Natural killer cell (primary cell): ENCODE data around the gene SLC30A2. TPM values are rescaled to one million over a fixed set of nuclear protein-coding genes. Genes with fewer than 3 reads are reported as not detected.

ENCODE experiments used
- ATAC-seq, 3 donors: fragments of 150-1000 bp in 2 of 3; fragments of 200-7000 bp in 1 of 3; cut with Tn5 transposase; 1 replicate in 1 of 3; 2 replicates in 2 of 3; pipeline ENCODE4 v1.10.0; 2021; ENCODE audit warnings: mild to moderate bottlenecking in 2 of 3, moderate library complexity in 2 of 3
- DNase-seq, 2 donors: peaks; one replicate each; pipeline versions ENCODE4 v3.0.0 to v3.0.0-alpha.2; 2013 to 2021; ENCODE audit warnings: mixed read lengths in 1 of 2
- H3K27ac ChIP-seq: one replicate; pipeline ENCODE4 v1.5.1; 2013; ENCODE audit warnings: mild to moderate bottlenecking, low read length
- H3K27me3 ChIP-seq: one replicate; pipeline ENCODE4 v1.6.1; 2013; ENCODE audit warnings: low read length; ENCODE audit not compliant: control insufficient read depth, insufficient read depth
- H3K36me3 ChIP-seq: one replicate; pipeline ENCODE4 v1.6.1; 2013; ENCODE audit warnings: low read length; ENCODE audit not compliant: control insufficient read depth, insufficient read depth
- H3K4me1 ChIP-seq: one replicate; pipeline ENCODE4 v1.6.1; 2013; ENCODE audit warnings: low read length; ENCODE audit not compliant: control insufficient read depth, insufficient read depth
- H3K4me3 ChIP-seq: one replicate; pipeline ENCODE4 v1.5.1; 2013; ENCODE audit warnings: low read length
- H3K9me3 ChIP-seq: one replicate; pipeline ENCODE4 v1.6.1; 2013; ENCODE audit warnings: low read length; ENCODE audit not compliant: control insufficient read depth, insufficient read depth
- H3K27ac Mint-ChIP-seq, 2 donors: one replicate each; pipeline ENCODE4 v1.8.0; 2022; ENCODE audit warnings: mild to moderate bottlenecking in 2 of 2, mixed read lengths in 2 of 2, moderate library complexity in 1 of 2
- H3K27me3 Mint-ChIP-seq, 2 donors: one replicate each; pipeline ENCODE4 v1.8.0; 2022; ENCODE audit warnings: low read depth in 2 of 2, mixed read lengths in 2 of 2
- H3K36me3 Mint-ChIP-seq: one replicate; pipeline ENCODE4 v1.8.0; 2022; ENCODE audit warnings: mixed read lengths
- H3K4me1 Mint-ChIP-seq, 2 donors: one replicate each; pipeline ENCODE4 v1.8.0; 2022; ENCODE audit warnings: mixed read lengths in 2 of 2
- H3K4me3 Mint-ChIP-seq: one replicate; pipeline ENCODE4 v1.8.0; 2022; ENCODE audit warnings: mild to moderate bottlenecking, moderate library complexity, mixed read lengths
- H3K9me3 Mint-ChIP-seq, 2 donors: one replicate each; pipeline ENCODE4 v1.8.0; 2022; ENCODE audit warnings: mixed read lengths in 2 of 2
- CTCF ChIP-seq: fragments of 200-600 bp; IDR thresholded peaks from one replicate; pipeline ENCODE4 v1.8.0; 2022; ENCODE audit warnings: antibody characterized with exemption
- WGBS: methylation state at CpG from one replicate; pipeline ENCODE4 v1.1.7; 2013; ENCODE audit warnings: missing lambda C conversion rate; ENCODE audit not compliant: insufficient coverage; 5-methylcytosine and 5-hydroxymethylcytosine counted together
- intact Hi-C: fragments of 100-400 bp; cut with micrococcal nuclease; formaldehyde crosslinking; loops from one replicate; pipeline ENCODE4 v1.14.2; 2022
- total RNA-seq, 4 donors: library from RNA; stranded (reverse); fragments of 120-200 nt in 1 of 4; gene quantifications; one replicate each; pipeline versions ENCODE4 v1.2.3 to v1.2.4, GENCODE V29; 2013 to 2022

The SLC30A2 gene
- total RNA-seq, 3 donors from 2014 or later (not counting 1 experiment from before 2014, with no cell fraction given), result not detected

GRCh38 chr1:26038904-26039303 is 7.0 kb downstream of the SLC30A2 start:
- 77% methylated on average over 6 of the region's 6 CpGs for WGBS
- Mint-ChIP-seq H3K9me3 (no peaks in the 10 kb centered on the region), H3K4me3 (no peak overlapping the region), H3K27me3 (peaks cover 4 to 7% of the 10 kb centered on the region in 2 donors), H3K27ac (no peak overlapping the region), H3K4me1 (peaks cover 9 to 20% of the 10 kb centered on the region in 2 donors), H3K36me3 (no peaks in the 10 kb centered on the region)
- no peak overlapping the region for H3K27ac ChIP-seq
- TF ChIP-seq CTCF, result no peak
- peaks cover 19% of the 10 kb centered on the region for H3K4me1 ChIP-seq
- no peak for DNase-seq
- no peak for ATAC-seq
- H3K9me3 ChIP-seq, result no peaks in the 10 kb centered on the region
- intact Hi-C loops, result loop anchor here (5.0 kb wide), 1 partner anchor 108 kb away; no protein-coding TSS in a partner anchor
- H3K27me3 ChIP-seq, result peaks cover 10% of the 10 kb centered on the region
- no peaks in the 10 kb centered on the region for H3K36me3 ChIP-seq
- no peak overlapping the region for H3K4me3 ChIP-seq

GRCh38 chr1:26038477-26038876 is 7.4 kb downstream of the SLC30A2 start:
- no peak for DNase-seq
- H3K4me1 ChIP-seq, result peaks cover 19% of the 10 kb centered on the region
- intact Hi-C loops, result loop anchor here (5.0 kb wide), 1 partner anchor 109 kb away; no protein-coding TSS in a partner anchor
- 90% methylated on average over 6 of the region's 6 CpGs for WGBS
- Mint-ChIP-seq H3K27me3 (peaks cover 0 to 6% of the 10 kb centered on the region in 2 donors), H3K36me3 (no peaks in the 10 kb centered on the region), H3K9me3 (no peaks in the 10 kb centered on the region), H3K27ac (no peak overlapping the region), H3K4me3 (no peak overlapping the region), H3K4me1 (peaks cover 9 to 20% of the 10 kb centered on the region in 2 donors)
- peaks cover 8% of the 10 kb centered on the region for H3K27me3 ChIP-seq
- no peak for ATAC-seq
- no peaks in the 10 kb centered on the region for H3K9me3 ChIP-seq
- H3K4me3 ChIP-seq, result no peak overlapping the region
- no peak overlapping the region for H3K27ac ChIP-seq
- TF ChIP-seq CTCF, result no peak
- no peaks in the 10 kb centered on the region for H3K36me3 ChIP-seq

GRCh38 chr1:26037904-26038303 is 8.0 kb downstream of the SLC30A2 start:
- ATAC-seq (no peak), DNase-seq (no peak)
- H3K27ac Mint-ChIP-seq, result no peak overlapping the region
- H3K4me1 Mint-ChIP-seq, result peaks cover 9 to 20% of the 10 kb centered on the region in 2 donors
- H3K4me3 Mint-ChIP-seq, result no peak overlapping the region
- H3K27ac ChIP-seq, result no peak overlapping the region
- intact Hi-C loops, result loop anchor here (5.0 kb wide), 1 partner anchor 109 kb away; no protein-coding TSS in a partner anchor
- H3K36me3 Mint-ChIP-seq, result no peaks in the 10 kb centered on the region
- no peak overlapping the region for H3K4me3 ChIP-seq
- peaks cover 8% of the 10 kb centered on the region for H3K27me3 ChIP-seq
- no peaks in the 10 kb centered on the region for H3K9me3 Mint-ChIP-seq
- no peaks in the 10 kb centered on the region for H3K9me3 ChIP-seq
- WGBS, result 81% methylated on average over 6 of the region's 6 CpGs
- peaks cover 19% of the 10 kb centered on the region for H3K4me1 ChIP-seq
- no peaks in the 10 kb centered on the region for H3K36me3 ChIP-seq
- no peak for TF ChIP-seq CTCF
- H3K27me3 Mint-ChIP-seq, result peaks cover 0 to 6% of the 10 kb centered on the region in 2 donors

- Mint-ChIP-seq H3K27ac (no peak overlapping the region), H3K4me1 (peaks cover 9 to 20% of the 10 kb centered on the region in 2 donors), H3K4me3 (no peak overlapping the region), H3K36me3 (no peaks in the 10 kb centered on the region), H3K27me3 (peaks cover 0 to 7% of the 10 kb centered on the region in 2 donors), H3K9me3 (no peaks in the 10 kb centered on the region)
- intact Hi-C loops, result loop anchor here (5.0 kb wide), 1 partner anchor 110 kb away; no protein-coding TSS in a partner anchor
- Histone ChIP-seq H3K4me3 (no peak overlapping the region), H3K36me3 (no peaks in the 10 kb centered on the region), H3K4me1 (peaks cover 19% of the 10 kb centered on the region), H3K9me3 (no peaks in the 10 kb centered on the region), H3K27ac (no peak overlapping the region), H3K27me3 (peaks cover 8% of the 10 kb centered on the region)
- TF ChIP-seq CTCF, result no peak
- no peak for ATAC-seq
- 81% methylated on average over 10 of the region's 11 CpGs for WGBS
- no peak for DNase-seq
Observed at GRCh38 chr1:26036756-26037281, 9.1 kb downstream of the SLC30A2 start.
